ENCODE measurements around the gene ZNF205. TPM values are rescaled to one million over a fixed set of nuclear protein-coding genes. Genes with fewer than 3 reads are reported as not detected.

The ZNF205 gene
- total and polyA plus RNA-seq, 8 donors: 0.87 to 27.5 (median 12.9) TPM

GRCh38 chr16:3119701-3120408 is 7.5 kb downstream of the ZNF205 start:
- Histone ChIP-seq H3K4me3 (no peak overlapping the region), H3K9me3 (no peaks in the 10 kb centered on the region), H3K27ac (no peak overlapping the region), H3K27me3 (no peaks in the 10 kb centered on the region), H3K4me1 (peaks cover 6 to 16% (median 14%) of the 10 kb centered on the region in 4 donors), H3K36me3 (peaks cover 26 to 61% (median 59%) of the 10 kb centered on the region in 4 donors)
- no peak for DNase-seq
- TF ChIP-seq POLR2AphosphoS5 (IDR thresholded peaks at IDR 0.05): no peak
- no peak for TF ChIP-seq POLR2A (IDR thresholded peaks at IDR 0.05)
- no peak for TF ChIP-seq EP300 (IDR thresholded peaks at IDR 0.05)
- no peak for TF ChIP-seq CTCF (IDR thresholded peaks at IDR 0.05)
- WGBS, 5 donors: 94 to 96% (median 95%) methylated on average over 47 to 57 of the region's 57 CpGs
- intact Hi-C loops (cut with DNase I; ENCODE audit: low total_unique reads): no loop called here

GRCh38 chr16:3120435-3120834 is 8.0 kb downstream of the ZNF205 start:
- Histone ChIP-seq H3K4me3 (no peak overlapping the region), H3K9me3 (no peaks in the 10 kb centered on the region), H3K27me3 (no peaks in the 10 kb centered on the region), H3K36me3 (peaks cover 26 to 55% (median 53%) of the 10 kb centered on the region in 4 donors), H3K4me1 (peaks cover 11 to 19% (median 17%) of the 10 kb centered on the region in 4 donors), H3K27ac (no peak overlapping the region)
- 91 to 94% (median 92%) methylated on average over 12 to 16 of the region's 16 CpGs for WGBS, 5 donors
- intact Hi-C loops (cut with DNase I; ENCODE audit: low total_unique reads): no loop called here
- no peak for TF ChIP-seq CTCF (IDR thresholded peaks at IDR 0.05)
- no peak for TF ChIP-seq POLR2A (IDR thresholded peaks at IDR 0.05)
- no peak for TF ChIP-seq POLR2AphosphoS5 (IDR thresholded peaks at IDR 0.05)
- TF ChIP-seq EP300 (IDR thresholded peaks at IDR 0.05): no peak
- DNase-seq: no peak

- peaks cover 12 to 23% (median 19%) of the 10 kb centered on the region in 4 donors for H3K4me1 ChIP-seq
- no peaks in the 10 kb centered on the region for H3K9me3 ChIP-seq
- peaks cover 20 to 40% (median 38%) of the 10 kb centered on the region in 4 donors for H3K36me3 ChIP-seq
- 58 to 69% (median 63%) methylated on average over 7 of the region's 7 CpGs for WGBS, 5 donors
- H3K27ac ChIP-seq: no peak overlapping the region
- no peak overlapping the region for H3K4me3 ChIP-seq
- DNase-seq: no peak
- H3K27me3 ChIP-seq: no peaks in the 10 kb centered on the region
- intact Hi-C loops (cut with DNase I; ENCODE audit: low total_unique reads): no loop called here
- TF ChIP-seq EP300 (IDR thresholded peaks at IDR 0.05): no peak
- no peak for TF ChIP-seq CTCF (IDR thresholded peaks at IDR 0.05)
- no peak for TF ChIP-seq POLR2AphosphoS5 (IDR thresholded peaks at IDR 0.05)
- TF ChIP-seq POLR2A (IDR thresholded peaks at IDR 0.05): no peak
Measured at GRCh38 chr16:3121851-3122467, 9.6 kb downstream of the ZNF205 start.

GRCh38 chr16:3122926-3123570 is 10.7 kb downstream of the ZNF205 start:
- H3K4me1 ChIP-seq: peaks cover 12 to 27% (median 22%) of the 10 kb centered on the region in 4 donors
- H3K36me3 ChIP-seq: peaks cover 20 to 38% (median 31%) of the 10 kb centered on the region in 4 donors
- H3K9me3 ChIP-seq: no peaks in the 10 kb centered on the region
- H3K4me3 ChIP-seq: no peak overlapping the region
- no peak overlapping the region for H3K27ac ChIP-seq
- TF ChIP-seq EP300 (IDR thresholded peaks at IDR 0.05) (no peak), POLR2A (IDR thresholded peaks at IDR 0.05) (no peak), CTCF (IDR thresholded peaks at IDR 0.05) (no peak), POLR2AphosphoS5 (IDR thresholded peaks at IDR 0.05) (no peak)
- intact Hi-C loops (cut with DNase I; ENCODE audit: low total_unique reads): no loop called here
- no peak for DNase-seq
- WGBS, 5 donors: 55 to 72% (median 61%) methylated on average over 8 of the region's 8 CpGs
- H3K27me3 ChIP-seq: no peaks in the 10 kb centered on the region
